Caco-2 (cell line): ENCODE results near the gene KLHDC3. TPM values are rescaled to one million over a fixed set of nuclear protein-coding genes. Genes with fewer than 3 reads are reported as not detected.
"Not testable (repeated sequence)": the region's sequence is repeated elsewhere in the genome, so short reads cannot be mapped to it uniquely, and the experiment has no call there.

Experiments
- BruUV-seq: library from RNA; stranded (reverse); fragments of 400-500 nt; replicated peaks from 2 replicates; lab custom pipeline; 2021; lab: Mats Ljungman, UMichigan
- CTCF ChIA-PET: fragments of 300-600 bp; sonication (Branson Sonifier 250); formaldehyde crosslinking; loops from one replicate; lab custom pipeline; 2022; ENCODE audit warnings: antibody characterized with exemption; lab: Charles Lee
- POLR2A ChIA-PET: fragments of 300-600 bp; sonication (Branson Sonifier 250); formaldehyde crosslinking; loops from one replicate; lab custom pipeline; 2022; ENCODE audit warnings: antibody characterized with exemption; lab: Charles Lee
- DNase-seq, 2 experiments: peaks; one replicate each; pipeline versions ENCODE4 v3.0.0 to v3.0.0-alpha.2; 2020 to 2022
- H3K27me3 ChIP-seq: replicated peaks from 2 replicates; pipeline ENCODE4 v1.6.0; 2011; ENCODE audit warnings: low read length; ENCODE audit not compliant: control insufficient read depth, insufficient read depth
- H3K36me3 ChIP-seq: 2 replicates; pipeline ENCODE4 v1.5.1; 2011; ENCODE audit warnings: low read length; ENCODE audit not compliant: control insufficient read depth, insufficient read depth
- H3K4me1 ChIP-seq: fragments of 250-450 bp; sonication (Bioruptor Pico); 2 replicates; pipeline ENCODE4 v1.5.1; 2020; ENCODE audit warnings: mild to moderate bottlenecking
- H3K4me3 ChIP-seq: 2 replicates; pipeline ENCODE4 v1.5.1; 2011; ENCODE audit warnings: low read depth, mild to moderate bottlenecking, control low read depth, low read length
- H3K9me3 ChIP-seq: fragments of 250-450 bp; sonication (Bioruptor Pico); 2 replicates; pipeline ENCODE4 v1.5.1; 2020; ENCODE audit warnings: mild to moderate bottlenecking, moderate library complexity
- H3K27ac Mint-ChIP-seq: one replicate; pipeline ENCODE4 v1.8.0; 2022; ENCODE audit warnings: mixed read lengths; ENCODE audit not compliant: unreplicated experiment
- H3K27me3 Mint-ChIP-seq: one replicate; pipeline ENCODE4 v1.8.0; 2022; ENCODE audit warnings: mixed read lengths; ENCODE audit not compliant: insufficient read depth, unreplicated experiment
- H3K36me3 Mint-ChIP-seq: one replicate; pipeline ENCODE4 v1.8.0; 2022; ENCODE audit warnings: mild to moderate bottlenecking, mixed read lengths; ENCODE audit not compliant: insufficient read depth, unreplicated experiment
- H3K4me1 Mint-ChIP-seq: one replicate; pipeline ENCODE4 v1.8.0; 2022; ENCODE audit warnings: low read depth, mixed read lengths; ENCODE audit not compliant: unreplicated experiment
- H3K4me3 Mint-ChIP-seq: one replicate; pipeline ENCODE4 v1.8.0; 2022; ENCODE audit warnings: mild to moderate bottlenecking, moderate library complexity, mixed read lengths; ENCODE audit not compliant: unreplicated experiment
- H3K9me3 Mint-ChIP-seq: one replicate; pipeline ENCODE4 v1.8.0; 2022; ENCODE audit warnings: mixed read lengths; ENCODE audit not compliant: unreplicated experiment
- intact Hi-C: fragments of 100-400 bp; cut with micrococcal nuclease; formaldehyde crosslinking; loops from one replicate; pipeline ENCODE4 v1.10.0; 2022; ENCODE audit not compliant: unreplicated experiment
- total RNA-seq: library from RNA; stranded (reverse); gene quantifications from 2 replicates; pipeline ENCODE4 v1.2.3, GENCODE V29; 2022
- TF ChIP-seq, protein P1 (sequence below), 2 experiments: fragments of 200-600 bp in 1 of 2; IDR thresholded peaks; 1 replicate in 1 of 2; 2 replicates in 1 of 2; pipeline versions ENCODE4 v1.5.1 to v1.8.0; 2011 to 2022; ENCODE audit warnings: antibody characterized with exemption in 1 of 2, control low read depth in 1 of 2, inconsistent platforms in 1 of 2, low read depth in 1 of 2, low read length in 1 of 2, mild to moderate bottlenecking in 1 of 2, moderate library complexity in 1 of 2; ENCODE audit not compliant: insufficient read depth in 1 of 2, severe bottlenecking in 1 of 2, unreplicated experiment in 1 of 2

The KLHDC3 gene
- total RNA-seq, 1 experiment from 2014 or later = 66.8 TPM

DNA sequence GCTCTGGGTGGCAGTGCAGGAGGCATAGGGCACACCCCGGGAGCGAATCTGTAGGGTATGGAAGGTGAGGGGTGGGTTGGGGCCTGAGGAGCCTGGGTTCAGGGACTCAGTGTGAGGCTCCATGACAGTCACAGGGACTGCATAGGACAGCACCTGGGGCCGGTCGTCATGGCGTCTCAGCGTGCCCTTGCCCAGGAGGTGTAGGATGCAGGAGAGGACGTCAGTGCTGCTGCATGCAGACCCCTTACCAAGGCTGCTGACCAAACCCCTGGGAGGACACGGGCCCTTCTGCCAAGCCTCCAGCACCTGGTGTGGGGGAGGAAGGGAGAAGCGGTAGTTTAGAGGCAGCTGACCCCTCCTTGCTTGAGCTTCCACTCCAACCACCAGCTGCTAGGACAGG lies 23.7 kb downstream of the KLHDC3 start:
- H3K36me3 Mint-ChIP-seq = peaks cover 73% of the 10 kb centered on the region
- no peak for DNase-seq
- Histone ChIP-seq H3K9me3 (no peaks in the 10 kb centered on the region), H3K27me3 (no peaks in the 10 kb centered on the region), H3K4me3 (no peak overlapping the region), H3K4me1 (no peaks in the 10 kb centered on the region), H3K36me3 (peaks cover 5% of the 10 kb centered on the region)
- ChIA-PET POLR2A (no interaction called here), CTCF (no interaction called here)
- BruUV-seq = no TSS peak
- no peaks in the 10 kb centered on the region for H3K27me3 Mint-ChIP-seq
- TF ChIP-seq, protein P1, sequence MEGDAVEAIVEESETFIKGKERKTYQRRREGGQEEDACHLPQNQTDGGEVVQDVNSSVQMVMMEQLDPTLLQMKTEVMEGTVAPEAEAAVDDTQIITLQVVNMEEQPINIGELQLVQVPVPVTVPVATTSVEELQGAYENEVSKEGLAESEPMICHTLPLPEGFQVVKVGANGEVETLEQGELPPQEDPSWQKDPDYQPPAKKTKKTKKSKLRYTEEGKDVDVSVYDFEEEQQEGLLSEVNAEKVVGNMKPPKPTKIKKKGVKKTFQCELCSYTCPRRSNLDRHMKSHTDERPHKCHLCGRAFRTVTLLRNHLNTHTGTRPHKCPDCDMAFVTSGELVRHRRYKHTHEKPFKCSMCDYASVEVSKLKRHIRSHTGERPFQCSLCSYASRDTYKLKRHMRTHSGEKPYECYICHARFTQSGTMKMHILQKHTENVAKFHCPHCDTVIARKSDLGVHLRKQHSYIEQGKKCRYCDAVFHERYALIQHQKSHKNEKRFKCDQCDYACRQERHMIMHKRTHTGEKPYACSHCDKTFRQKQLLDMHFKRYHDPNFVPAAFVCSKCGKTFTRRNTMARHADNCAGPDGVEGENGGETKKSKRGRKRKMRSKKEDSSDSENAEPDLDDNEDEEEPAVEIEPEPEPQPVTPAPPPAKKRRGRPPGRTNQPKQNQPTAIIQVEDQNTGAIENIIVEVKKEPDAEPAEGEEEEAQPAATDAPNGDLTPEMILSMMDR (IDR thresholded peaks at IDR 0.05; ENCODE audit: insufficient read depth in 1 of 2, low read depth in 1 of 2, low read length in 1 of 2, severe bottlenecking in 1 of 2, unreplicated experiment in 1 of 2) = no peak
- H3K27ac Mint-ChIP-seq = no peak overlapping the region
- intact Hi-C loops = no loop called here
- H3K4me1 Mint-ChIP-seq = peaks cover 6% of the 10 kb centered on the region
- H3K4me3 Mint-ChIP-seq = no peak overlapping the region
- no peaks in the 10 kb centered on the region for H3K9me3 Mint-ChIP-seq

DNA sequence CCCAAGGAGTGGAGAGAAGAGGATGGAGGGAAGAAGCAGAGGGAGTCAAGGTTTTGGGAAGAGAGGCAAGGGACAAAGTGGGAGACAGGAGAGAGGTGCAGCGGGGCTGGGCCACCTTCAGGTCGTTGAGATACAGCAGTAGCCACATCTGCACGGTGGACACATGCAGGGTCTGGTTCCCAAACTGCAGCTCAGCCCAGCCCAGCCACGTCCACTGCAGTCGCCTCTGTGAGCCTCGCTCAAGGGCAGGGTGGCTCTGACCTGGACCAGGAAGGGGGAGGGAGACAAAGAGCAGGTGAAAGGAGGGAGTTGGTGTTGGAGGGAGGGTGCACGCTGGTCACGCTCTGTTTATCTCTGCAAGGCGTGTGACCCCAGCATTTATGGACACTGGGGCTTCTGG lies 24.7 kb downstream of the KLHDC3 start:
- Histone ChIP-seq H3K4me1 (no peaks in the 10 kb centered on the region), H3K36me3 (peaks cover 4% of the 10 kb centered on the region), H3K4me3 (no peak overlapping the region), H3K9me3 (no peaks in the 10 kb centered on the region), H3K27me3 (no peaks in the 10 kb centered on the region)
- no peak for DNase-seq
- no peak overlapping the region for H3K4me3 Mint-ChIP-seq
- BruUV-seq = no TSS peak
- no peaks in the 10 kb centered on the region for H3K9me3 Mint-ChIP-seq
- CTCF ChIA-PET = no interaction called here
- intact Hi-C loops = no loop called here
- peaks cover 73% of the 10 kb centered on the region for H3K36me3 Mint-ChIP-seq
- TF ChIP-seq, protein P1 (IDR thresholded peaks at IDR 0.05; ENCODE audit: insufficient read depth in 1 of 2, low read depth in 1 of 2, low read length in 1 of 2, severe bottlenecking in 1 of 2, unreplicated experiment in 1 of 2) = no peak
- no peak overlapping the region for H3K27ac Mint-ChIP-seq
- H3K4me1 Mint-ChIP-seq = peaks cover 6% of the 10 kb centered on the region
- POLR2A ChIA-PET = no interaction called here
- no peaks in the 10 kb centered on the region for H3K27me3 Mint-ChIP-seq

DNA sequence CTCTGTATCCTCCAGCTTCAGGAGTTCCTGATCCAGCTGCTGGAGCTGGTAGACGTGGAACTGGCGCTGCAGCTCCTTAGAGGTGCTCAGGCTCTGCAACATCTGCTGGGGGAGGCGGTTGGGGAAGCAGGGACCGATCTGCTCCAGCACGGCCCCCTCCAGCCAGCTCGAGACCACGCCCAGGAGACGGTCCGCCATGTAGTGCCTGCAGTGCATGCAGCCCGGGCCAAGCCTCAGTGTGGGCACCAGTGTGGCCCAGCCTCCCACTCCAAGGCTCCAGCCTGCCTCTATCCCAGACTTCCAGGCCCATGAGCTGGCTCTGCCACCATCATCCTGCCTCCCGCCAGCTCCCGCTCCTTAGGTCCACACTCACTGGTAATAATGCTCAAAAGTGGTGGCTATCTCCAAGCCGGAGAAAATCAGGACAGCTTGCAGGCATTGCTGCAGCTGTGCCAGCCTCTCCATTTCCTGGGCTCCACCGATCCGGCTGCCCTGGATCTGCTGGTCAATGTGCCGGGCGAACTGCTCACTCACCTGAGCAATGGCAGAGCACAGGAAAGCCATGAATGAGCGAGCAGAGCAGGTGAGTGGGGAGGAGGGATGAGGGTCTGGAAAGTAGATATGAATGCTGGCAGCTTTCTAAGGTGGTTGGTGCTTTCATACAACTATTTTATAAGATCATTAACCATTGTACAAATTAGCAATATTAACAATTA lies 26.7 kb downstream of the KLHDC3 start:
- Histone ChIP-seq H3K4me3 (no peak overlapping the region), H3K4me1 (no peaks in the 10 kb centered on the region), H3K36me3 (peaks cover 4% of the 10 kb centered on the region), H3K9me3 (no peaks in the 10 kb centered on the region), H3K27me3 (no peaks in the 10 kb centered on the region)
- intact Hi-C loops = no loop called here
- TF ChIP-seq, protein P1 (IDR thresholded peaks at IDR 0.05; ENCODE audit: insufficient read depth in 1 of 2, low read depth in 1 of 2, low read length in 1 of 2, severe bottlenecking in 1 of 2, unreplicated experiment in 1 of 2) = no peak
- no peak for DNase-seq
- ChIA-PET POLR2A (interaction anchor here (0.6 kb wide), 1 partner anchor 123 kb away, joined by 6 read pairs; no protein-coding TSS in a partner anchor), CTCF (interaction anchor here (0.6 kb wide), 1 partner anchor 562 kb away, joined by 3 read pairs; no protein-coding TSS in a partner anchor)
- BruUV-seq = no TSS peak
- Mint-ChIP-seq H3K27me3 (no peaks in the 10 kb centered on the region), H3K9me3 (no peaks in the 10 kb centered on the region), H3K27ac (no peak overlapping the region), H3K4me1 (peaks cover 3% of the 10 kb centered on the region), H3K36me3 (peaks cover 70% of the 10 kb centered on the region), H3K4me3 (no peak overlapping the region)

DNA sequence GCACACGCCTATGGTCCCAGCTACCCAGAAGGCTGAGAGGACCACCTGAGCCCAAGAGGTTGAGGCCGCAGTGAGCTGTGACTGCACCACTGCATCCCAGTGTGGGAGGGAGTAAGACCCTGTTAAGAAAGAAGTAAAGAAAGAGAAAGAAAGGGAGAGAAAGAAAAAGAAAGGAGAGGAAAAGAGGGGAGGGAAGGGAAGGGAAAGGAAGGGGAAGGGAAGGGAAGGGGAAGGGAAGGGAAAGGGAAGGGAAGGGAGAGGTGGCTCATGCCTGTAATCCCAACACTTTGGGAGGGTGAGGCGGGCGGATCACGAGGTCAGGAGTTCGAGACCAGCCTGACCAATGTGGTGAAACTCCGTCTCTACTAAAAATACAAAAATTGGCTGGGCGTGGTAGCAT lies 27.4 kb downstream of the KLHDC3 start:
- H3K27me3 Mint-ChIP-seq, POLR2A ChIA-PET, H3K9me3 ChIP-seq, H3K36me3 ChIP-seq, H3K4me1 Mint-ChIP-seq, intact Hi-C loops, BruUV-seq, H3K27ac Mint-ChIP-seq, H3K27me3 ChIP-seq, H3K4me1 ChIP-seq, CTCF ChIA-PET, H3K9me3 Mint-ChIP-seq, DNase-seq, H3K4me3 ChIP-seq, H3K4me3 Mint-ChIP-seq: not testable (repeated sequence)
- peaks cover 64% of the 10 kb centered on the region for H3K36me3 Mint-ChIP-seq
